Transverse colon (tissue), 4 donors: ENCODE data around the gene KPNB1. TPM values are rescaled to one million over a fixed set of nuclear protein-coding genes. Genes with fewer than 3 reads are reported as not detected.
"Not testable (repeated sequence)": the region's sequence is repeated elsewhere in the genome, so short reads cannot be mapped to it uniquely, and the experiment has no call there.

Experiments used
- DNase-seq: peaks from one replicate; pipeline ENCODE4 v3.0.0-alpha.2; 2019
- H3K27ac ChIP-seq, 4 donors: fragments of 200-600 bp; sonication (generic); 2 replicates each; pipeline ENCODE4 v1.5.1; 2016 to 2018; ENCODE audit warnings: inconsistent platforms in 4 of 4
- H3K27me3 ChIP-seq: fragments of 200-600 bp; sonication (generic); 2 replicates; pipeline ENCODE4 v1.5.1; 2017; ENCODE audit warnings: inconsistent platforms
- H3K36me3 ChIP-seq, 4 donors: fragments of 200-600 bp; sonication (generic); 2 replicates each; pipeline ENCODE4 v1.5.1; 2017 to 2019; ENCODE audit warnings: inconsistent platforms in 4 of 4
- H3K4me1 ChIP-seq, 4 donors: fragments of 200-600 bp; sonication (generic); 2 replicates each; pipeline ENCODE4 v1.5.1; 2017 to 2020; ENCODE audit warnings: inconsistent platforms in 4 of 4
- H3K4me3 ChIP-seq, 4 donors: fragments of 200-600 bp; sonication (generic); 1 replicate in 1 of 4; 2 replicates in 3 of 4; pipeline versions ENCODE4 v1.5.1 to v1.6.1; 2017 to 2019; ENCODE audit warnings: inconsistent platforms in 4 of 4
- H3K9me3 ChIP-seq, 2 donors: fragments of 200-600 bp; sonication (generic); 2 replicates each; pipeline ENCODE4 v1.5.1; 2017 to 2019; ENCODE audit warnings: inconsistent platforms in 2 of 2
- EP300 ChIP-seq: sonication (generic); formaldehyde crosslinking; IDR thresholded peaks from one replicate; pipeline ENCODE4 v1.6.1; 2017; ENCODE audit warnings: antibody characterized with exemption, low read depth
- POLR2A ChIP-seq: fragments of 450-650 bp; IDR thresholded peaks from one replicate; pipeline ENCODE4 v1.6.1; 2016; ENCODE audit warnings: antibody characterized with exemption, mild to moderate bottlenecking, moderate library complexity
- POLR2AphosphoS5 ChIP-seq, 3 donors: sonication (generic); formaldehyde crosslinking; IDR thresholded peaks; one replicate each; pipeline ENCODE4 v1.6.1; 2016; ENCODE audit warnings: antibody characterized with exemption in 3 of 3
- WGBS, 2 donors: methylation state at CpG; one replicate each; pipeline ENCODE4 v1.1.5; 2018; ENCODE audit warnings: low coverage in 1 of 2; 5-methylcytosine and 5-hydroxymethylcytosine counted together
- in situ Hi-C, 4 donors: fragments of 200-750 bp; cut with MboI; loops; one replicate each; pipeline versions ENCODE4 v1.15.0 to v1.15.1; 2017; ENCODE audit warnings: low sequenced_read_pairs in 3 of 4, low pct_ligation_motif_present in 1 of 4, low pct_unique_long_range_greater_than_20kb in 1 of 4
- intact Hi-C: fragments of 100-400 bp; cut with DNase I; formaldehyde crosslinking; loops from one replicate; pipeline ENCODE4 v1.15.1; 2023; ENCODE audit warnings: low total_unique reads
- total RNA-seq, 4 donors: library from RNA; depleted of rRNA; stranded (reverse); fragments of >200 nt; gene quantifications; one replicate each; pipeline ENCODE4 v1.1.0, GENCODE V29; 2016
- TF ChIP-seq, protein P1 (sequence below), 5 experiments: fragments of 200-600 bp in 3 of 5; fragments of 450-650 bp in 2 of 5; sonication (generic) in 3 of 5; IDR thresholded peaks; 1 replicate in 2 of 5; 2 replicates in 3 of 5; pipeline ENCODE4 v1.5.1; 2016 to 2017; ENCODE audit warnings: antibody characterized with exemption in 5 of 5, inconsistent platforms in 3 of 5, mild to moderate bottlenecking in 2 of 5, moderate library complexity in 1 of 5

KPNB1 gene
- total RNA-seq, 4 donors from 2014 or later: 39.2 to 176 (median 133) TPM

DNA sequence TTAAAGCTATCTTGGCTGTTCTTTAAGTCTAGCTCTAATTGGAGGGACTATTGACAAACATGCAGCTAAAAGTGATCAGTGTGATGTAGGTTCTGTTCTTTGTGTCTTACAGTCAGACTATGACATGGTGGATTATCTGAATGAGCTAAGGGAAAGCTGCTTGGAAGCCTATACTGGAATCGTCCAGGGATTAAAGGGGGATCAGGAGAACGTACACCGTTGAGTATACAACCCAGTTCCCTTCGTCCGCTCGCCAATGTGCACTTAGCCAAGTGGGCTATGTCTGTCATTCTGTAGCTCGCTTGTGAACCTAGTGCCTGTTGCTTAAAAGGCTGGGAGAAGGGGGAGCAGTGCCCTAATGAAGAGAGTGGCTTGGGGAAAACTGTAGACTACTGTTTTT is 28.5 kb downstream of the KPNB1 start:
- Histone ChIP-seq H3K4me1 (no peaks in the 10 kb centered on the region), H3K9me3 (no peaks in the 10 kb centered on the region), H3K27ac (no peak overlapping the region), H3K27me3 (no peaks in the 10 kb centered on the region), H3K36me3 (peaks cover 0 to 94% (median 49%) of the 10 kb centered on the region in 4 donors), H3K4me3 (no peak overlapping the region)
- TF ChIP-seq POLR2AphosphoS5 (IDR thresholded peaks at IDR 0.05): no peak
- no peak for TF ChIP-seq POLR2A
- no peak for TF ChIP-seq EP300
- TF ChIP-seq, protein P1, sequence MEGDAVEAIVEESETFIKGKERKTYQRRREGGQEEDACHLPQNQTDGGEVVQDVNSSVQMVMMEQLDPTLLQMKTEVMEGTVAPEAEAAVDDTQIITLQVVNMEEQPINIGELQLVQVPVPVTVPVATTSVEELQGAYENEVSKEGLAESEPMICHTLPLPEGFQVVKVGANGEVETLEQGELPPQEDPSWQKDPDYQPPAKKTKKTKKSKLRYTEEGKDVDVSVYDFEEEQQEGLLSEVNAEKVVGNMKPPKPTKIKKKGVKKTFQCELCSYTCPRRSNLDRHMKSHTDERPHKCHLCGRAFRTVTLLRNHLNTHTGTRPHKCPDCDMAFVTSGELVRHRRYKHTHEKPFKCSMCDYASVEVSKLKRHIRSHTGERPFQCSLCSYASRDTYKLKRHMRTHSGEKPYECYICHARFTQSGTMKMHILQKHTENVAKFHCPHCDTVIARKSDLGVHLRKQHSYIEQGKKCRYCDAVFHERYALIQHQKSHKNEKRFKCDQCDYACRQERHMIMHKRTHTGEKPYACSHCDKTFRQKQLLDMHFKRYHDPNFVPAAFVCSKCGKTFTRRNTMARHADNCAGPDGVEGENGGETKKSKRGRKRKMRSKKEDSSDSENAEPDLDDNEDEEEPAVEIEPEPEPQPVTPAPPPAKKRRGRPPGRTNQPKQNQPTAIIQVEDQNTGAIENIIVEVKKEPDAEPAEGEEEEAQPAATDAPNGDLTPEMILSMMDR (IDR thresholded peaks at IDR 0.05): no peak
- 88% methylated on average over 7 of the region's 7 CpGs; no CpG with 5 or more reads in 1 of the 2 donors for WGBS, 2 donors
- intact Hi-C loops (no loop called here), in situ Hi-C loops (no loop called here)
- no peak for DNase-seq

DNA sequence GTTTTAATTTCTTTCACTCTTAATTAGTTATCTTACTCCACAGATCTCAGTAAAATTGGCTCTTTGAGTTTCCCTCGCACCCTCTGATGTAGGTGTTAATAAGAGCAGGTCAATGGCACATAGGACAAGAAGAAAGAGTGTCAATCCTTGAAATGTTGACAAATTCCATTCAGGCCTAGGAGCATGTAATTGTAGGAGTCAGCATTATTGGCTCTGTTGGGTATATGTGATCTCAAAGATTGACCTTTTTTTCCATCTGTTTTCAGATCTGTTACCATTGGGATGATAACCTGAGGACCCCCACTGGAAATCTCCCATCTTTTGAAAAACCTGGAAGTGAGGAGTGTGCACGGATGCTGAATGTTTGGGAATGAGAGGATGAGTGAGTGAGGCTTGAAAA is 32.4 kb downstream of the KPNB1 start:
- no peaks in the 10 kb centered on the region for H3K9me3 ChIP-seq
- TF ChIP-seq, protein P1 (IDR thresholded peaks at IDR 0.05): no peak
- TF ChIP-seq POLR2AphosphoS5 (IDR thresholded peaks at IDR 0.05): no peak
- no peak for TF ChIP-seq EP300
- TF ChIP-seq POLR2A: no peak
- H3K4me3 ChIP-seq: no peak overlapping the region
- in situ Hi-C loops: no loop called here
- H3K27ac ChIP-seq: no peak overlapping the region
- peaks cover 0 to 8% (median 0%) of the 10 kb centered on the region in 4 donors for H3K4me1 ChIP-seq
- peaks cover 0 to 77% (median 32%) of the 10 kb centered on the region in 4 donors for H3K36me3 ChIP-seq
- no peak for DNase-seq
- intact Hi-C loops: no loop called here
- no peaks in the 10 kb centered on the region for H3K27me3 ChIP-seq
- 86 to 96% methylated on average over 2 of the region's 2 CpGs for WGBS, 2 donors

DNA sequence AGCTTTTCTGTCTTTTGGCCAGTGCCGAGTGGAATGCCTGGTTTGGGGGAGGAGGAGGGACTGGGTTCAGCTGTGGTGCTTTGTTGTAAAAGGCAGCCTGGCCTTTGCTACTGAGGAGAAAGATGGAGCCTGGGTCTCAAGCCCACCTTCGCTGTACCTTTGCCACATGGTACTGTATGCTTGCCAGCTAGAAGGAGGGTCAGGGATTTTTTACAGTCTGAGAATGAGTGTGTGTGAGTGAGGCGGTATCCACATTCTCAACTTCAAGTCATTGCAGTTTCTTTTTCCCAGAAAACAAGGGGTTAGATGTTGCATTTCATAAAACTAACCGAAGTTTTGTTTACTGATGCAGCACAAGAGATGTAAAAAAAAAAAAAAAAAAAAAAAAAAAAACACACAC is 33.0 kb downstream of the KPNB1 start:
- DNase-seq, H3K4me3 ChIP-seq, intact Hi-C loops, in situ Hi-C loops, H3K27me3 ChIP-seq, H3K9me3 ChIP-seq, H3K27ac ChIP-seq: not testable (repeated sequence)
- Histone ChIP-seq H3K36me3 (peaks cover 0 to 71% (median 29%) of the 10 kb centered on the region in 4 donors), H3K4me1 (peaks cover 0 to 10% (median 0%) of the 10 kb centered on the region in 4 donors)
- 71 to 75% methylated on average over 2 to 4 of the region's 4 CpGs for WGBS, 2 donors

DNA sequence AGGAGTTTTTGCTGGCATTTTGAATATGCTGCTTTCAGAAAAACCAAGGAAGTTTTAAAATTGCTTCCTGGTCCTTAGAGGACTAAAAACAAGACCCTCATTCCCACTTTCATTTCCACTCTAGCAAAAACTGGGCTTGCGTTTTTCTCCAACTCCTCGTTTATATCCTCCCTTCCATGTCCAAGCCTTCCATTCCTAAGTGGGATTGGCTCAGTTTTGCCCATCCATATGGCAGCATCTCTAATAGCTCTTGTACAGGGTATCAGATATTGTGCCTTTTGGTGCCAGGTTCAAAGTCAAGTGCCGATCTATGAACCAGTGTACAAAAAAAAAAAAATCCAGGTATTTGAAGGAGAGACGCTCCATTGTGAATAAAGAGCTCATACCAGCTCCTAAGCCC is 34.3 kb downstream of the KPNB1 start:
- 85 to 88% methylated on average over 4 of the region's 4 CpGs for WGBS, 2 donors
- intact Hi-C loops: no loop called here
- Histone ChIP-seq H3K4me3 (no peak overlapping the region), H3K4me1 (peaks cover 0 to 10% (median 0%) of the 10 kb centered on the region in 4 donors), H3K9me3 (no peaks in the 10 kb centered on the region), H3K36me3 (peaks cover 0 to 58% (median 19%) of the 10 kb centered on the region in 4 donors), H3K27ac (no peak overlapping the region), H3K27me3 (no peaks in the 10 kb centered on the region)
- in situ Hi-C loops: no loop called here
- no peak for DNase-seq
- TF ChIP-seq POLR2A: no peak
- TF ChIP-seq EP300: no peak
- TF ChIP-seq, protein P1 (IDR thresholded peaks at IDR 0.05): no peak
- TF ChIP-seq POLR2AphosphoS5 (IDR thresholded peaks at IDR 0.05): no peak
